HepG2 (cell line): ENCODE measurements around the gene TYMP. TPM values are rescaled to one million over a fixed set of nuclear protein-coding genes. Genes with fewer than 3 reads are reported as not detected.

Experiments
- ATAC-seq: fragments of 200-7000 bp; cut with Tn5 transposase; 3 replicates; pipeline ENCODE4 v1.9.1; 2020; ENCODE audit warnings: mild to moderate bottlenecking, moderate library complexity
- BruUV-seq: library from RNA; stranded (reverse); fragments of 400-500 nt; replicated peaks from 2 replicates; lab custom pipeline; 2021; lab: Mats Ljungman, UMichigan
- CTCF ChIA-PET: fragments of 300-600 bp; formaldehyde crosslinking; extraction: SDS; loops from one replicate; lab custom pipeline; 2021; ENCODE audit warnings: low total read pairs, inconsistent platforms, low intra/inter-chr PET ratio; lab: Yijun Ruan, JAX
- POLR2A ChIA-PET: fragments of 350-600 bp; sonication (Branson Sonifier 250); formaldehyde crosslinking; loops from one replicate; lab custom pipeline; 2020; ENCODE audit warnings: antibody characterized with exemption, inconsistent platforms; lab: Yijun Ruan, JAX
- DNase-seq: peaks from one replicate; pipeline ENCODE4 v3.0.0-alpha.2; 2015; ENCODE audit warnings: low spot score
- FAIRE-seq: peaks from 3 replicates; lab custom pipeline; 2011; peaks lifted over from hg19 to GRCh38; lab: Jason Lieb, UNC
- H2AFZ ChIP-seq: one replicate; pipeline ENCODE4 v1.6.1; 2011; ENCODE audit warnings: low read length, inconsistent platforms
- H3K27ac ChIP-seq: fragments of 300-600 bp; 3 replicates; pipeline ENCODE4 v1.8.0; 2011; ENCODE audit warnings: mixed run types, mild to moderate bottlenecking, mixed read lengths, low read length, inconsistent platforms; ENCODE audit not compliant: insufficient read depth; ENCODE audit errors: extremely low read length
- H3K27me3 ChIP-seq, 2 experiments: fragments of 200-600 bp in 1 of 2; 2 replicates in 1 of 2; 3 replicates in 1 of 2; pipeline versions ENCODE4 v1.6.0 to v1.8.0; 2011; ENCODE audit warnings: low read length in 2 of 2, mild to moderate bottlenecking in 2 of 2, moderate library complexity in 2 of 2, inconsistent platforms in 1 of 2; ENCODE audit not compliant: insufficient read depth in 2 of 2, control insufficient read depth in 1 of 2
- H3K36me3 ChIP-seq, 2 experiments: fragments of 200-600 bp in 1 of 2; replicated peaks in 1 of 2; 2 replicates in 1 of 2; 3 replicates in 1 of 2; pipeline versions ENCODE4 v1.5.1 to v1.8.0; 2011; ENCODE audit warnings: low read length in 2 of 2, inconsistent platforms in 1 of 2; ENCODE audit not compliant: insufficient read depth in 2 of 2, control insufficient read depth in 1 of 2
- H3K4me1 ChIP-seq: 2 replicates; pipeline ENCODE4 v1.5.1; 2012; ENCODE audit warnings: low read length, inconsistent platforms; ENCODE audit not compliant: insufficient read depth
- H3K4me2 ChIP-seq: 2 replicates; pipeline ENCODE4 v1.6.0; 2011; ENCODE audit warnings: low read depth, low read length, inconsistent platforms
- H3K4me3 ChIP-seq, 3 experiments: fragments of 200-600 bp in 1 of 3; sonication (generic), shearing (Covaris generic) in 1 of 3; replicated peaks in 1 of 3; 2 replicates each; pipeline ENCODE4 v1.5.1; 2011 to 2016; ENCODE audit warnings: low read length in 3 of 3, inconsistent platforms in 2 of 3, low read depth in 2 of 3, mild to moderate bottlenecking in 2 of 3, control low read depth in 1 of 3, mixed read lengths in 1 of 3; ENCODE audit not compliant: insufficient read depth in 1 of 3
- H3K79me2 ChIP-seq: one replicate; pipeline ENCODE4 v1.6.1; 2011; ENCODE audit warnings: low read length, inconsistent platforms; ENCODE audit not compliant: insufficient read depth
- H3K9ac ChIP-seq: 2 replicates; pipeline ENCODE4 v1.6.0; 2011; ENCODE audit warnings: mild to moderate bottlenecking, low read depth, low read length, inconsistent platforms; ENCODE audit not compliant: insufficient read depth
- H3K9me3 ChIP-seq: 2 replicates; pipeline ENCODE4 v1.5.1; 2012; ENCODE audit warnings: mild to moderate bottlenecking, low read length
- H4K20me1 ChIP-seq: 2 replicates; pipeline ENCODE4 v1.6.0; 2011; ENCODE audit warnings: inconsistent platforms, mild to moderate bottlenecking, low read length, moderate library complexity; ENCODE audit not compliant: insufficient read depth
- CHCHD3 ChIP-seq: sonication (generic); formaldehyde crosslinking; IDR thresholded peaks from 2 replicates; pipeline ENCODE4 v1.8.0; 2022; ENCODE audit warnings: mild to moderate bottlenecking, missing genetic modification reagents, moderate library complexity
- GATAD2A ChIP-seq: IDR thresholded peaks from 2 replicates; pipeline ENCODE4 v1.6.1; 2016
- JUNB ChIP-seq: sonication (generic); formaldehyde crosslinking; IDR thresholded peaks from 2 replicates; pipeline ENCODE4 v1.8.0; 2022; ENCODE audit warnings: missing genetic modification reagents, mild to moderate bottlenecking, borderline replicate concordance
- KDM3A ChIP-seq: IDR thresholded peaks from 2 replicates; pipeline ENCODE4 v1.6.1; 2018; ENCODE audit warnings: low read depth, missing compliant biosample characterization
- KDM5B ChIP-seq: sonication (generic); formaldehyde crosslinking; IDR thresholded peaks from 2 replicates; pipeline ENCODE4 v1.4.0; 2020; ENCODE audit warnings: missing genetic modification reagents, mild to moderate bottlenecking, borderline replicate concordance
- PCBP2 ChIP-seq: fragments of 200-400 bp; formaldehyde crosslinking; optimal IDR thresholded peaks from 2 replicates; pipeline ENCODE3; 2018; ENCODE audit warnings: low read length, low read depth; ENCODE audit not compliant: poor library complexity, severe bottlenecking
- RBM22 ChIP-seq: fragments of 200-400 bp; formaldehyde crosslinking; optimal IDR thresholded peaks from 2 replicates; pipeline ENCODE3; 2017; ENCODE audit warnings: mild to moderate bottlenecking, low read length, moderate library complexity
- RFX3 ChIP-seq: IDR thresholded peaks from 2 replicates; pipeline ENCODE4 v1.6.1; 2016; ENCODE audit warnings: missing biosample characterization, missing genetic modification reagents
- SALL2 ChIP-seq: sonication (generic); formaldehyde crosslinking; IDR thresholded peaks from 2 replicates; pipeline ENCODE4 v1.8.1; 2023; ENCODE audit warnings: mild to moderate bottlenecking, missing genetic modification reagents, inconsistent platforms
- TCF12 ChIP-seq, 2 experiments: fragments of 450-650 bp in 1 of 2; sonication (generic) in 1 of 2; formaldehyde crosslinking in 1 of 2; IDR thresholded peaks; 2 replicates each; pipeline versions ENCODE4 v1.6.1 to v1.8.0; 2017 to 2022; ENCODE audit warnings: antibody characterized with exemption in 1 of 2, mild to moderate bottlenecking in 1 of 2, missing genetic modification reagents in 1 of 2, moderate library complexity in 1 of 2
- TP53 ChIP-seq: sonication (generic); formaldehyde crosslinking; conservative IDR thresholded peaks from 2 replicates; pipeline ENCODE4 v1.4.0; 2020; ENCODE audit warnings: missing genetic modification reagents
- UBTF ChIP-seq: sonication (generic); formaldehyde crosslinking; IDR thresholded peaks from 2 replicates; pipeline ENCODE4 v1.4.0; 2020; ENCODE audit warnings: mild to moderate bottlenecking, missing genetic modification reagents
- ZNF333 ChIP-seq: sonication (generic); formaldehyde crosslinking; IDR thresholded peaks from 2 replicates; pipeline ENCODE4 v1.4.0; 2020; ENCODE audit warnings: mild to moderate bottlenecking, missing genetic modification reagents, borderline replicate concordance
- ZNF468 ChIP-seq: sonication (generic); formaldehyde crosslinking; IDR thresholded peaks from 2 replicates; pipeline ENCODE4 v1.8.0; 2022; ENCODE audit warnings: mild to moderate bottlenecking, moderate library complexity, missing genetic modification reagents
- ZNF768 ChIP-seq: sonication (generic); formaldehyde crosslinking; IDR thresholded peaks from 2 replicates; pipeline ENCODE4 v1.4.0; 2020; ENCODE audit warnings: missing genetic modification reagents
- WGBS: methylation state at CpG from one replicate; pipeline ENCODE4 v1.1.6; 2017; ENCODE audit warnings: low lambda C conversion rate; 5-methylcytosine and 5-hydroxymethylcytosine counted together
- in situ Hi-C: cut with HindIII; loops from 2 replicates; pipeline ENCODE4 v1.10.0; 2017; ENCODE audit warnings: low pct_unique_long_range_greater_than_20kb; ENCODE audit not compliant: extremely low pct_ligation_motif_present
- intact Hi-C: fragments of 100-400 bp; cut with micrococcal nuclease; formaldehyde crosslinking; loops from one replicate; pipeline ENCODE4 v1.10.0; 2022; ENCODE audit not compliant: unreplicated experiment
- polyA plus RNA-seq, 8 experiments: library from polyadenylated mRNA; depleted of rRNA in 3 of 8; stranded (reverse) in 7 of 8; unstranded in 1 of 8; fragments of >200 nt; fragmentation: Illumina TruSeq in 4 of 8; extraction: Trizol in 4 of 8; gene quantifications; 2 replicates each; pipeline versions ENCODE4 v1.2.1 to v1.2.3, GENCODE V29; 2011 to 2016; ENCODE audit warnings: low read depth in 4 of 8, missing spikeins in 1 of 8, mixed read lengths in 1 of 8; ENCODE audit not compliant: insufficient read depth in 1 of 8
- total RNA-seq, 5 experiments: library from RNA; depleted of rRNA; stranded (reverse); fragments of >200 nt; fragmentation: Illumina TruSeq; extraction: Trizol; gene quantifications; 2 replicates each; pipeline ENCODE4 v1.2.3, GENCODE V29; 2016; ENCODE audit warnings: low read depth in 1 of 5

TYMP gene
- total and polyA plus RNA-seq, 2 of the 13 experiments (the other 11 are each of a cell fraction or from before 2014, with no cell fraction given): 3.9 to 4.3 TPM

GRCh38 chr22:50483106-50483505 lies 46.7 kb downstream of the TYMP start:
- Histone ChIP-seq H3K9ac (no peak overlapping the region), H3K4me1 (peaks cover 66% of the 10 kb centered on the region), H4K20me1 (no peaks in the 10 kb centered on the region; the same call in 1 of the 2 replicates), H3K4me3 (peak overlapping the region in 1 of 3 experiments; percentile 75; a peak in 1 of 6 replicates), H2AFZ (no peak overlapping the region), H3K27me3 (peaks cover 0 to 4% of the 10 kb centered on the region in 2 experiments; a peak in 1 of 5 replicates), H3K27ac (no peak overlapping the region), H3K36me3 (no peaks in the 10 kb centered on the region), H3K9me3 (no peaks in the 10 kb centered on the region), H3K4me2 (peak overlapping the region; percentile 77; the same call in 1 of the 2 replicates), H3K79me2 (no peaks in the 10 kb centered on the region)
- intact Hi-C loops (no loop called here), in situ Hi-C loops (no loop called here)
- POLR2A ChIA-PET: interaction anchor here (2.1 kb wide), 1 partner anchor 43 kb away, joined by 5 read pairs; the partner anchor contains the start of gene SCO2
- BruUV-seq: no TSS peak
- FAIRE-seq (no peak), DNase-seq (no peak), ATAC-seq (no peak)
- whole genome bisulfite sequencing: 98% methylated on average over 8 of the region's 10 CpGs
- TF ChIP-seq JUNB: no peak
- CTCF ChIA-PET: no interaction called here

- FAIRE-seq (no peak), ATAC-seq (peak; percentile 9), DNase-seq (no peak)
- Histone ChIP-seq H3K4me2 (peak overlapping the region; percentile 77), H3K9ac (peak overlapping the region; percentile 76), H3K27me3 (peaks cover 0 to 4% of the 10 kb centered on the region in 2 experiments; a peak in 1 of 5 replicates), H3K4me3 (peak overlapping the region; percentile 75 to 76 (median 75)), H4K20me1 (no peaks in the 10 kb centered on the region; the same call in 1 of the 2 replicates), H3K9me3 (no peaks in the 10 kb centered on the region), H2AFZ (no peak overlapping the region), H3K79me2 (no peaks in the 10 kb centered on the region), H3K4me1 (peaks cover 59% of the 10 kb centered on the region), H3K36me3 (no peaks in the 10 kb centered on the region), H3K27ac (peak overlapping the region; percentile 31)
- in situ Hi-C loops: no loop called here
- ChIA-PET POLR2A (interaction anchor here (0.7 to 2.1 kb wide), 5 partner anchors 12 to 43 kb away, joined by 3 to 5 read pairs (median 4); partner anchors contain the start of genes LMF2, NCAPH2 and SCO2), CTCF (no interaction called here)
- WGBS: 90% methylated on average over 9 of the region's 35 CpGs
- BruUV-seq: no TSS peak
- intact Hi-C loops: no loop called here
- TF ChIP-seq RFX3 (CRISPR knock-in tag) (no peak), ZNF468 (CRISPR knock-in tag) (no peak), KDM5B (CRISPR knock-in tag) (no peak), UBTF (CRISPR knock-in tag) (peak; percentile 12; the same call in 1 of the 2 replicates), ZNF768 (CRISPR knock-in tag) (no peak), GATAD2A (CRISPR knock-in tag) (peak; percentile 29; the same call in 1 of the 2 replicates), TP53 (no peak), RBM22 (no peak), KDM3A (CRISPR knock-in tag) (no peak), TCF12 (IDR thresholded peaks at IDR 0.05) (no peak), TCF12 (CRISPR knock-in tag; IDR thresholded peaks at IDR 0.05) (no peak), PCBP2 (no peak), SALL2 (no peak), ZNF333 (CRISPR knock-in tag) (no peak), CHCHD3 (CRISPR knock-in tag) (no peak)
These were observed 47.4 kb downstream of the TYMP start for GRCh38 chr22:50482107-50483074.
